IPS DF 4.7 (cell line): Measurements from ENCODE around the gene RHO.

Experiments
- DNase-seq: peaks from one replicate; pipeline ENCODE4 v3.0.0-alpha.2; 2013; ENCODE audit warnings: low spot score; ENCODE audit errors: extremely low read depth

RHO gene

DNA sequence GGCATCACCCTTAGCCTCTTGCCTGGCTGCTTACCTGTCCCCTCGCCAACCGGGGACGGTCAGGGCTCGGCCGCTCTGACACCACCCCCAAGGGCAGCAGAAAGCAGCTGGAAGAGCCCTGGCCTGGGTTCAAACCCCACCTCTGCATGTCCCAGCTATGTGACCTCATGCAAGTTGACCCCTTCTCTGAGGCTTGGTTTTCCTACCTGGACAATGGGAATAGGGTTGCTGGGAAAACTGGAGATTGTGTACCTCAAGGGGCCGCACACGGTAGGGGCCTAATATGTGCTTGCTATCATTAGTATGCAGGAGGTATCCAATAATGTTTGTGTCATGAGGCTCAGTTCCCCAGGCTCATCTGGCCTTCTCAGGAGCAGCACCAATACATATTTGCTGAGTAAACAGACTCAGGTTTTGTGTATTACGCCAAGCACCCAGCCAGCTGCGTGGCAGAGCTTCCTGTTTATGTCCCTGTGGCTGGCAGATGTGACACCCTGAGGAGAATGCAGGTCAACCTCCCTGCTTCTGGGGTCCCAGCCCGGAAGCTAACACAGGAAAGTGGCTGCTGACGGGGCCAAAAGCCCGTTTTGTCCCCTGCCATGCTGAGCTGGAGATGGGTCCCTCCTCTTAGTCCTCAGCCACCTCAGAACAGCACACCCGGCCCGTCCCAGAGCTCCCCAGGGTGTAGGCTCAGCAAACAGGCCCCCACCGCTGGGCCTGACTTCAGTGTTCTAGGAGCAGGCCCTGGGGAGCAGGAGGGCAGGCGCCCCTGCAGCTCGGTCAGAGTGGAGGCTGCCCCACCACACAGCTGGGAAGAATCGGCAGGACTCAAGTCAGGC is 48.3 kb downstream of the RHO start:
- no peak for DNase-seq

DNA sequence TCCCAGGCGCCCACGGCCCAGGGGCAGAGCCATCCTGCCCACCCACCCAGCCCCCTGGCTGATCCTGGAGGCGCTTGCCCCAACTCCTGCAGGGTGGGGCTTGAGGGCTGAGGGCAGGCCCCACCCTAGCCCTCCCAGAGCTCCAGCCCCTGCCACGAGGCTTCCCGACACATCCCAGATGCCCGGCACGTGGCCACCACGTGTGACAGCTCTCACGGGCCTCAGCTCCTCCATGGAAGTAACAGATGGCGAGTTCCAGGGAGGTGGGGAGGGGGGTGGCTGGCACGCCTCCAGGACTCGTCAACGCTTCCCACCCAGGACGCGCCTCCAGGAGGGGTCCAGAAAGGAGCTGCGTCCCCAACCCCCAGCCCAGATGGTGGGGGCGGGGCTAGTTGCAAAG is 48.9 kb downstream of the RHO start:
- DNase-seq = no peak

DNA sequence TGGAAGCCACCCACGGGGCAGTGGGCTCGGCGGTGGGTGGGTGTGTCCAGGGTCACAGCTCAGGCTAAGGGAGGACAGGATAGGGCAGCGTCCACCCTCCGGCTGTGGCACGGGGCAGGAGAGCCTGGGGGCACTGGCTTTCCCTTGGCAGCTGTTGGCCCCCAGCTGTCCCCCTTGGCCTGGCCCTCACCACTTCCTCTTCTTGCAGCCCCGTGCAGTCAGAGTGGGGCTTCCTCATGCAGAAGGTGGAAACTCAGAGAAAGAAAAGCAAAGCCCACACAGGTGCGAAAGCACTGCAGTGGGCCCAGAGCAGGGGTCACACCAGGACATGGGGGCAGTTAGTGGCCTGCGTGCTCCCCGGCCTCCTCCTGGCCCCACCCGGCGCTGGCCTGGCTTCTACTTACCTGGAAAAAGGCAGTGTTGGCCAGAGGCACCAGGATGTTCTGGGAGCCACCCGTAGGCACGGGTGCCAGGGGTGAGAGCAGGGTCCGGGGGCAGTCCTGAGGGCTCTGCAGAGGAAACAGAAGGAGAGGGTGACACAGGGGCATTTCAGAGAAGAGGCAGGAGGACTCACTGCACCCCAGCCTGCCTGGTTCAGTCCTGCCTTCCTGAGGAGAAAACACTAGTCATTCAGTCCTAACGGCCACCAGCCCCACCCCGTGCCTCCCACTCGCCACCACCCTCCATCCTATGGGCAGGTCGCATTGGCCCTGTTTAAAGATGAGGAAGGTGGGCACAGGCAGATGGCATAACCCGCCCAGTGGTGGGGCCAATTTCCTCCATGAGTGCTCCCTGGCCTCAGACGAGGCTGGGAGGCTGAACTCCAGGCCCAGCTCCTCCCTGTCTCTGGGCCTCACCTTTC is 49.7 kb downstream of the RHO start:
- no peak for DNase-seq

DNA sequence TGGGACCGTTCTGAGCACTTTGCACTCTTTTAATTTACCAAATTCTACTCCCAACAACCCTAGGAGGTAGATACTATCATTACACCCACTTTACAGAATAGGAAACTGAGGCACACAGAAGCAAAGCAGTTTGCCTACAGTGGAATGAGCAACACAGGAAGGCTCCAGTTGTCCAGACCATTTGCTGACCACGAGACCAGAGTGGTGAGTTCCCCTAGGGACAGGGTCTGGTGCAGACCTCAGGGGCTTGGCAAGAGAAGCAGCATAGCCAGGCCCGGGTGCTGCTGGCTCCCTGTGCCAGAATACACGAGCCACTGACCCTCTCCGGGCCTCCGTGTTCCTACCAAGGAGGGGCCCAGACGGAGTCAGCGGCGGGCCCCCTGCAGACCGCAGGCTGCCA is 51.6 kb downstream of the RHO start:
- no peak for DNase-seq

DNA sequence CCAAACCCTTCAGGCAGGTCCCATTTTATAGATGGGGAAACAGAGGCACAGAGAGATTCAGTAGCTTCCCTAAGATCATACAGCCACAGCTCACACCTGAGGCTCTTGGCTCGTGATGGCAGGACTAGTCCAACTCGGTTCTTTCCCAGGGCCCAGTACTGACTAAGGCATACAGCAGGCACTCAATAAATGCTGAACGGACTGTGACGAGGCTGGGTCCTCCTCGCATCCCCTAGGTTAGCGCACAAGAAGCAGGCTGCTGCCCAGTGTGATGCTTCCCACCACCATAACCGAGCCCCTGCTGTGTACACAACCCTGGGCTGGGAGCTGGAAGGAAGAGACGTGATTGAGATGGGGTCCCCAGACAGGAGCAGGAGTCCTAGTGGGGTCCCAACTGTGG is 53.2 kb downstream of the RHO start:
- no peak for DNase-seq

DNA sequence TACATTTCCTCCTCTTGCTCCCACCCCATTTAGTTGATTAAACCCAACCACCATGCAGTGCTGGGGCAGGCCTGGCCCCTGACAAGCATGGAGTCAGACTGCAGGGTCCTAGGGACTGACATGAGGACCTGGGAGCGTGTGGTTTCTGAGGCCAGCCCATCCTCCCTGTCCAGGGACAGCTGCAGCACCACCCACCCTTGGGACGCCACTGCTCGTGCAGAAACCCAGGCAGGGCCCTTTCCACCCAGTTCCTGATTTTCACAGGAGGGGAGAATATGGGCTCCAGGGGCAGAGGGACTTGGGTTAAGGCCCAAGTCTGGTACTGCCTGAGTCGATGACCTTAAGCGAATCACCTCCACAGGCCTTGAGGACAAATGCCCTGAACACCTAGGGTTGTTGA is 54.4 kb downstream of the RHO start:
- DNase-seq = no peak

DNA sequence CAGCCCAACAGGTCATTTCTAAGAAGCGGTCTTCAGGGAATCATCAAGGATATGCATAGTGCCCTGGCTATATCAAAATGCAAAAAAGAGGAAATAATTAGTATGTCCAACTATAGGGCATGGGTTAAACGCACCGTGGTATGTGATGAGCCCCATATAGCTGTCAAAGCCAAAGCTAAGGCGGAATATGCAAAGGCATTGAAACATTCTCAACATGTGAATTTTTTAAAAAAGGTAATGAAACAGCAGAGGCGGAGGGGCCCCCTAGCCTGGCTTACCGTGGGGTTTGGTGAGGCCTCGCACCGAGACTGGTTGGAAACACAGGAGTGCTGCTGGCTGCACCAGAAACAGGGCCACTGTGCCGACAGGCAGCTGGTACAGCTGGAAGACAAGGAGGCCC is 54.9 kb downstream of the RHO start:
- DNase-seq = no peak

DNA sequence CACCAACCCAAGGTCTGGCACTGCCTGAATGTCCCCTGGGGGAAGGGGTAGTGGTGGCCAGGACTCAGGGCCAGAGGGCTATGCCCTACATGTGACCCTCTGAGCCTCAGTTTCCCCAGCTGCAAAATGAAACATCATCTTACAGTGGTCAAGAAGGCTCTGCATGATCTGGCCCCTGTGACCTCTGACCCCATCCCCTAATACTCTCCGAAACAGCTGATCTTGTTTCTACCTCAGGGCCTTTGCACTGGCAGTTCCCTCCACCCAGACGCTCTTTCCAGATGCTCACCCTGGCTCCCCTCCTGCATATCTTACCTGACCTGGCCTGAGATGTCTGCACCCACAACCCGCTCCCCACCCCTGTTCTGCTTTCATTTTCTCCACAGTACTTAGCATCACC is 56.2 kb downstream of the RHO start:
- DNase-seq = no peak
